Measurements from ENCODE around the gene CFAP410. TPM values are rescaled to one million over a fixed set of nuclear protein-coding genes. Genes with fewer than 3 reads are reported as not detected.
A peak's percentile ranks its signal among the peaks of the same experiment; 100 is the strongest.

CFAP410 gene
- total RNA-seq, 1 experiment from 2014 or later = 10.1 TPM

DNA sequence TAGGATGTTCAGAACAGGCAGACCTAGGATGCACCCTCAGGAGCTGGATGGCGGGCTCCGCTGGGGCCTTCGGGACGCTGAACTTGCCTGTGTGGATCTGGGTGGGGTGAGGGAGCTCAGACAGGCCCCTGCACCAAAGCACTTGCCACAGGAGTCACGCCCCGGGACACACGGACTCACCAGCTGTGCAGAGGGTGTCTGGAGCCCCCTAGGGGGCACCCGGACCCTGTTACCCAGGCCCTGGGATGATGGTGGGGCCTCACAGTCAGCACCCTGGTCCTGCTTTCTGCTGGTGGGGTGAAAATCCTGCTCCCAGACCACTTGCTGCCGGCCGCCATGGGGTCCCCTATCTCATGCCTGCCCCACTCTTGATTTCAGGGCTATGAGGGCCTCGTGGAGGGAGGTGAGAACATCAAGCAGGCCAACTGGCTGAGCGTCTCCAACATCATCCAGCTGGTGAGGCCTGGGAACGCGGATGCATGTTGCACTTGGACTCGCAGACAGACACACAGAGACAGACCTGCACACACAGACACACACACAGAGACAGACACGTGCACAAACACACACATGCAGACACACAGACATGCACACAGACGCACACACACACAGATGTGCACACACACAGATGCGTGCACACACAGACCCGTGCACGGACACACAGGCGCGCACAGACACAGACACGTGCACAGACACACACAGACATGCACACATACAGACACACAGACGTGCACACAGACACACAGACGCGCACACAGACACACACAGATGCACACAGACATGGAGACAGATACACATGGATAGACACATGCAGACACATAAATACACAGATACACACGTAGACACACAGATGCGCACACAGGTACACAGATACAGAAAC lies 28.3 kb downstream of the CFAP410 start:
- H3K4me3 Mint-ChIP-seq (ENCODE audit: unreplicated experiment) = no peak overlapping the region

DNA sequence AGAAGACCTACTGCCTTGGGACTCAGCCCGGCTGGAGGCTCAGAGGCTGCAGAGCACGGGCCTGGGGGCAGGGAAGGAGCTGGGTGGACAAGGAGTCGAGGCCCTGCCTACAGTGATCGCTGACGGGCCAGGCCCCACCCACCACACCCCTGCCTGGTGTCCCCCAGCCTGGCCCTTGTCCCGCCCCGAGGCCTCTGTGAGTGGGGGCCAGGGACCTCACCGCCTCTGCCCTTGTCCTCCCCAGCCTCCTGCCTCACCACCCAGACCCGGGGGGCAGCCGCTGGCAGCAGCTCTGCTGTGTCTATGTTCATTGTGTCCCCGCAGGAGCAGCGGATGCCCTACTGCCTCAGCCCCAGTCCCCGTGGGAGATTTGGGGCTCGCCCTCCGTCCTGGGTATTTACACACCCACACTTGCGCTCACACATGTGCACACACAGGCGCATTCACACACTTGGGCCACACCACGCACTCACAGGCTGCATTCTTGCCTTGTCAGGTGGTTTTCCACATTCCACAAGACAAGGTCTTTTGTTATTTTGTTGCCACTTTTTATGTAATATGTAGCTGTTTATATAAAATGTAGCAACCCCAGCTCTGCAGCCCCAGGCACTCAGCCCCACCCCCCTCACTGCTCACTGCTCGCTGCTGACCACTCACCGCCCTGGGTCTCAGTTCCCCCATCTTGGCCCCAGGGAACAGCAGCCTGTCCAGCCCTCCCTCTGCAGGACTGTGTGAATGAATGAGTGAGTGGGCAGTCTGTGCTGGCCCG lies 32.1 kb downstream of the CFAP410 start:
- POLR2A ChIA-PET = no interaction called here
- no peak for DNase-seq (ENCODE audit: unreplicated experiment)
- Mint-ChIP-seq H3K27ac (ENCODE audit: low read depth, unreplicated experiment) (no peak overlapping the region), H3K36me3 (ENCODE audit: insufficient read depth, unreplicated experiment) (peaks cover 12% of the 10 kb centered on the region), H3K9me3 (ENCODE audit: unreplicated experiment) (no peaks in the 10 kb centered on the region), H3K27me3 (ENCODE audit: insufficient read depth, unreplicated experiment) (no peaks in the 10 kb centered on the region), H3K4me1 (ENCODE audit: insufficient read depth, unreplicated experiment) (peaks cover 3% of the 10 kb centered on the region), H3K4me3 (ENCODE audit: unreplicated experiment) (no peak overlapping the region)
- TF ChIP-seq, protein P1, sequence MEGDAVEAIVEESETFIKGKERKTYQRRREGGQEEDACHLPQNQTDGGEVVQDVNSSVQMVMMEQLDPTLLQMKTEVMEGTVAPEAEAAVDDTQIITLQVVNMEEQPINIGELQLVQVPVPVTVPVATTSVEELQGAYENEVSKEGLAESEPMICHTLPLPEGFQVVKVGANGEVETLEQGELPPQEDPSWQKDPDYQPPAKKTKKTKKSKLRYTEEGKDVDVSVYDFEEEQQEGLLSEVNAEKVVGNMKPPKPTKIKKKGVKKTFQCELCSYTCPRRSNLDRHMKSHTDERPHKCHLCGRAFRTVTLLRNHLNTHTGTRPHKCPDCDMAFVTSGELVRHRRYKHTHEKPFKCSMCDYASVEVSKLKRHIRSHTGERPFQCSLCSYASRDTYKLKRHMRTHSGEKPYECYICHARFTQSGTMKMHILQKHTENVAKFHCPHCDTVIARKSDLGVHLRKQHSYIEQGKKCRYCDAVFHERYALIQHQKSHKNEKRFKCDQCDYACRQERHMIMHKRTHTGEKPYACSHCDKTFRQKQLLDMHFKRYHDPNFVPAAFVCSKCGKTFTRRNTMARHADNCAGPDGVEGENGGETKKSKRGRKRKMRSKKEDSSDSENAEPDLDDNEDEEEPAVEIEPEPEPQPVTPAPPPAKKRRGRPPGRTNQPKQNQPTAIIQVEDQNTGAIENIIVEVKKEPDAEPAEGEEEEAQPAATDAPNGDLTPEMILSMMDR (IDR thresholded peaks at IDR 0.05; ENCODE audit: unreplicated experiment) = no peak
- BruUV-seq (replicated peaks) = no TSS peak
- intact Hi-C loops (cut with micrococcal nuclease) = no loop called here
- CTCF ChIA-PET = interaction anchor here (0.6 kb wide), 1 partner anchor 16 kb away, joined by 3 read pairs; no protein-coding TSS in a partner anchor

More for the DNA sequence above, 28.3 kb downstream of the CFAP410 start:
- H3K27ac Mint-ChIP-seq (ENCODE audit: low read depth, unreplicated experiment) = no peak overlapping the region
- ChIA-PET POLR2A (no interaction called here), CTCF (no interaction called here)
- H3K4me1 Mint-ChIP-seq (ENCODE audit: insufficient read depth, unreplicated experiment) = no peaks in the 10 kb centered on the region
- H3K27me3 Mint-ChIP-seq (ENCODE audit: insufficient read depth, unreplicated experiment) = no peaks in the 10 kb centered on the region
- BruUV-seq (replicated peaks) = no TSS peak
- no peaks in the 10 kb centered on the region for H3K9me3 Mint-ChIP-seq (ENCODE audit: unreplicated experiment)
- DNase-seq (ENCODE audit: unreplicated experiment) = no peak
- TF ChIP-seq, protein P1 (IDR thresholded peaks at IDR 0.05; ENCODE audit: unreplicated experiment) = no peak
- peaks cover 13% of the 10 kb centered on the region for H3K36me3 Mint-ChIP-seq (ENCODE audit: insufficient read depth, unreplicated experiment)
- intact Hi-C loops (cut with micrococcal nuclease) = no loop called here

DNA sequence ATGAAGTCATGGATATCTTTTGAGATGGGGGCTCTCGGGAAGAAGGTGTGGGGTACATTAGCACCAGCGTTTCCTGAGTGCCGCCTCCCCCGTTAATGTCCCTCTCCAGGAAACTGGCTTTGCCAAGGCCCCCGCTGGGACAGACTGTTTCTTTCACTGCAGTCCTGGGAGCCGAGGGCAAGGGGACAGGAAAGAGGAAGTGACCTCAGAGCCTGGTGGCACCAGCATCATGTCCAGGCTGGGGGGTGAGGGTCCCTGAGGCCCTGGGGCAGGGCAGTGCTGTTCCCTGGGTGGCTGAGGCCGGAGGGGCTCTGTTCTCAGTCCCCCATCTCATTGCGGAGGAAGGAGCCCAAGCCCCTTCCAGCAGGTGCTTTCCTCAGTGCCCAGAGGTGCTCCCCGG lies 33.5 kb downstream of the CFAP410 start:
- H3K27me3 Mint-ChIP-seq (ENCODE audit: insufficient read depth, unreplicated experiment) = no peaks in the 10 kb centered on the region
- H3K27ac Mint-ChIP-seq (ENCODE audit: low read depth, unreplicated experiment) = no peak overlapping the region
- ChIA-PET CTCF (interaction anchor here (1.1 kb wide), 1 partner anchor 12 kb away, joined by 3 read pairs; no protein-coding TSS in a partner anchor), POLR2A (no interaction called here)
- DNase-seq (ENCODE audit: unreplicated experiment) = no peak
- H3K4me3 Mint-ChIP-seq (ENCODE audit: unreplicated experiment) = no peak overlapping the region
- no TSS peak for BruUV-seq (replicated peaks)
- H3K9me3 Mint-ChIP-seq (ENCODE audit: unreplicated experiment) = no peaks in the 10 kb centered on the region
- peaks cover 3% of the 10 kb centered on the region for H3K4me1 Mint-ChIP-seq (ENCODE audit: insufficient read depth, unreplicated experiment)
- intact Hi-C loops (cut with micrococcal nuclease) = no loop called here
- TF ChIP-seq, protein P1 (IDR thresholded peaks at IDR 0.05; ENCODE audit: unreplicated experiment) = no peak
- H3K36me3 Mint-ChIP-seq (ENCODE audit: insufficient read depth, unreplicated experiment) = peaks cover 6% of the 10 kb centered on the region

DNA sequence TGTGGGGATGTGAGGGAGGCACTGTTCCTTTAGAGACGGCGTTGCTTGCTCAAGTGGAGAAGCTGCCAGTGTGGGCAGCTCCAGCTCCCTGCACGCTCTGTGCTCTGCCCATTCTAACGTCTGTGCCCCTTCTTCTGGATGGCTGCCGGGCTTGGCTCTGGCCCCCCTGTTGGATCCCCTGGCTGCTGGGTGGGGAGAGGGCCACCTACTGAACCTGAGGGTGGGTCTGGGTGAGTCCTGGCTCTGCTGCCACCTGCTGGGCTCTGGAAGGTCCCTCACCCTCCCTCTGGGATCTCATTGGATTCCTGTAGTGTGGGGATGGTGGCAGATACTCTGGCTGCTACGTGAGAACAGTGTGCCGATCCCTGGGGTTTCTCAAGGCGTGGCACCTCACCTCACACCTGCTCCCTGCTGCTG lies 34.3 kb downstream of the CFAP410 start:
- BruUV-seq (replicated peaks) = no TSS peak
- no peak overlapping the region for H3K27ac Mint-ChIP-seq (ENCODE audit: low read depth, unreplicated experiment)
- ChIA-PET CTCF (interaction anchor here (0.7 to 1.3 kb wide), 3 partner anchors 8 to 50 kb away, joined by 3 to 6 read pairs (median 4); no protein-coding TSS in a partner anchor), POLR2A (no interaction called here)
- no peaks in the 10 kb centered on the region for H3K27me3 Mint-ChIP-seq (ENCODE audit: insufficient read depth, unreplicated experiment)
- peaks cover 3% of the 10 kb centered on the region for H3K4me1 Mint-ChIP-seq (ENCODE audit: insufficient read depth, unreplicated experiment)
- no peak overlapping the region for H3K4me3 Mint-ChIP-seq (ENCODE audit: unreplicated experiment)
- DNase-seq (ENCODE audit: unreplicated experiment) = peak; percentile 36
- H3K9me3 Mint-ChIP-seq (ENCODE audit: unreplicated experiment) = no peaks in the 10 kb centered on the region
- peaks cover 6% of the 10 kb centered on the region for H3K36me3 Mint-ChIP-seq (ENCODE audit: insufficient read depth, unreplicated experiment)
- TF ChIP-seq, protein P1 (IDR thresholded peaks at IDR 0.05; ENCODE audit: unreplicated experiment) = peak; percentile 63
- intact Hi-C loops (cut with micrococcal nuclease) = no loop called here

Measured in MCF 10A (cell line).